ENCODE measurements around the gene FASN. TPM values are rescaled to one million over a fixed set of nuclear protein-coding genes. Genes with fewer than 3 reads are reported as not detected.
A peak's percentile ranks its signal among the peaks of the same experiment; 100 is the strongest.

FASN gene
- total and polyA plus RNA-seq, 2 of the 13 experiments (the other 11 are each of a cell fraction or from before 2014, with no cell fraction given) = 51.7 to 101 TPM

- TF ChIP-seq ZNF674 (CRISPR knock-in tag; IDR thresholded peaks at IDR 0.05; ENCODE audit: low read depth) (no peak), SNRNP70 (IDR thresholded peaks at IDR 0.05; ENCODE audit: low read depth, low read length) (no peak), TSC22D2 (CRISPR knock-in tag; IDR thresholded peaks at IDR 0.05; ENCODE audit: borderline replicate concordance) (no peak), TBX2 (CRISPR knock-in tag; IDR thresholded peaks at IDR 0.05; ENCODE audit: borderline replicate concordance) (0 out of 2 replicates have a peak, but pooled peaks have one; percentile 32), CREM (IDR thresholded peaks at IDR 0.05) (peak; percentile 56), CREM (CRISPR knock-in tag; IDR thresholded peaks at IDR 0.05) (no peak), SCMH1 (CRISPR knock-in tag; IDR thresholded peaks at IDR 0.05; ENCODE audit: borderline replicate concordance) (no peak), FOXA1 (IDR thresholded peaks at IDR 0.05) (no peak), FOXA1 (CRISPR knock-in tag; IDR thresholded peaks at IDR 0.05) (no peak), TBL1XR1 (IDR thresholded peaks at IDR 0.05; ENCODE audit: borderline replicate concordance, low read length, partially characterized antibody) (no peak), GLMP (CRISPR knock-in tag; IDR thresholded peaks at IDR 0.05; ENCODE audit: borderline replicate concordance) (no peak), GATAD2A (CRISPR knock-in tag; IDR thresholded peaks at IDR 0.05) (peak; percentile 58; the same call in 1 of the 2 replicates), ZNF75D (CRISPR knock-in tag; IDR thresholded peaks at IDR 0.05; ENCODE audit: borderline replicate concordance) (no peak), IRF9 (CRISPR knock-in tag; IDR thresholded peaks at IDR 0.05; ENCODE audit: borderline replicate concordance) (no peak), ZBTB38 (CRISPR knock-in tag; IDR thresholded peaks at IDR 0.05) (peak; percentile 58), RARA (CRISPR knock-in tag; IDR thresholded peaks at IDR 0.05) (peak; percentile 88), ZBTB37 (CRISPR knock-in tag; IDR thresholded peaks at IDR 0.05) (no peak), ETV5 (CRISPR knock-in tag; IDR thresholded peaks at IDR 0.05; ENCODE audit: borderline replicate concordance) (peak; percentile 48; the same call in 1 of the 2 replicates), MTERF4 (CRISPR knock-in tag; IDR thresholded peaks at IDR 0.05) (0 out of 2 replicates have a peak, but pooled peaks have one; percentile 64), ZBTB42 (CRISPR knock-in tag; IDR thresholded peaks at IDR 0.05) (no peak), ZNF558 (CRISPR knock-in tag; IDR thresholded peaks at IDR 0.05; ENCODE audit: borderline replicate concordance) (no peak), ZNF597 (CRISPR knock-in tag; IDR thresholded peaks at IDR 0.05) (no peak), E2F1 (CRISPR knock-in tag; IDR thresholded peaks at IDR 0.05) (no peak)
Measured at GRCh38 chr17:82117139-82118090, 19.4 kb upstream of the FASN start (continued).

Data from HepG2 (cell line).